PFSK-1 (cell line): ENCODE results near the gene LRFN4.

Source experiments
- FOXP2 ChIP-seq: optimal IDR thresholded peaks from 2 replicates; pipeline ENCODE3; 2011; ENCODE audit warnings: borderline replicate concordance, control low read depth, inconsistent platforms; ENCODE audit not compliant: insufficient read depth; ENCODE audit errors: extremely low read length, extremely low read depth
- POLR2AphosphoS5 ChIP-seq: IDR thresholded peaks from 2 replicates; pipeline ENCODE4 v1.6.1; 2012; ENCODE audit warnings: low read depth, mild to moderate bottlenecking, control low read depth, low read length, moderate library complexity
- REST ChIP-seq, 2 experiments: IDR thresholded peaks; 2 replicates each; pipeline versions ENCODE4 v1.6.1 to v1.8.0; 2011 to 2012; ENCODE audit warnings: low read depth in 2 of 2, low read length in 2 of 2, control low read depth in 1 of 2, inconsistent platforms in 1 of 2, mild to moderate bottlenecking in 1 of 2, moderate library complexity in 1 of 2; ENCODE audit not compliant: insufficient read depth in 1 of 2
- SIN3A ChIP-seq: IDR thresholded peaks from 2 replicates; pipeline ENCODE4 v1.6.1; 2012; ENCODE audit warnings: mild to moderate bottlenecking, low read length, moderate library complexity, borderline replicate concordance; ENCODE audit not compliant: insufficient read depth
- TAF1 ChIP-seq: IDR thresholded peaks from 2 replicates; pipeline ENCODE4 v1.6.1; 2012; ENCODE audit warnings: low read length, control low read depth, borderline replicate concordance; ENCODE audit not compliant: insufficient read depth

The LRFN4 gene

GRCh38 chr11:66885469-66885868 lies 28.6 kb downstream of the LRFN4 start:
- no peak for TF ChIP-seq REST (IDR thresholded peaks at IDR 0.05; ENCODE audit: insufficient read depth in 1 of 2, low read depth in 2 of 2, low read length in 2 of 2)
- TF ChIP-seq SIN3A = no peak
- no peak for TF ChIP-seq FOXP2
- TF ChIP-seq POLR2AphosphoS5 = no peak

GRCh38 chr11:66885950-66886440 lies 29.1 kb downstream of the LRFN4 start:
- TF ChIP-seq SIN3A = no peak
- no peak for TF ChIP-seq POLR2AphosphoS5
- no peak for TF ChIP-seq REST (IDR thresholded peaks at IDR 0.05; ENCODE audit: insufficient read depth in 1 of 2, low read depth in 2 of 2, low read length in 2 of 2)
- TF ChIP-seq TAF1 = no peak
- TF ChIP-seq FOXP2 = no peak

- TF ChIP-seq FOXP2 (no peak), REST (IDR thresholded peaks at IDR 0.05; ENCODE audit: insufficient read depth in 1 of 2, low read depth in 2 of 2, low read length in 2 of 2) (no peak), POLR2AphosphoS5 (no peak), SIN3A (no peak), TAF1 (no peak)
Observed at GRCh38 chr11:66886671-66887221, 29.9 kb downstream of the LRFN4 start.

GRCh38 chr11:66887526-66887925 lies 30.7 kb downstream of the LRFN4 start:
- TF ChIP-seq POLR2AphosphoS5 = no peak
- no peak for TF ChIP-seq REST (IDR thresholded peaks at IDR 0.05; ENCODE audit: insufficient read depth in 1 of 2, low read depth in 2 of 2, low read length in 2 of 2)
- no peak for TF ChIP-seq TAF1
- TF ChIP-seq FOXP2 = no peak
- TF ChIP-seq SIN3A = no peak

DNA sequence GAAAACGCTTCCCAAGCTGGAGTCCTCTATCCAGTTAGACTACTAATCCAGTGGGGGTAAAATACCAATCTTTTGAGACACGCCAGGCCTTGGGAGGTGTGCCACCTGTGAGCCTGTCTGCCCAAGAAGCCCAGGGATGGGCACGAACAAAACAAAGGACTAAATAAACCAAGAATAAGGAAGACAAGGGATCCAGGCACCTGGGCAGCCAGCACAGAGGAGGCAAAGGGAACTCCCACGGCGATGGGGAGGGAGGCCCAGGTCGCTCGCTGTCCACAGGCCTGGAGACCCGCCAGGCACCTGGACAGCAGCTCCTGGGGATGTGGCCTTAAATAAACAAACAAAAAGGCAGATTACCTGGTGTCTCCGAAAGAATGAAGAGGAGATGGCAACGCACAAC lies 31.4 kb downstream of the LRFN4 start:
- TF ChIP-seq REST (IDR thresholded peaks at IDR 0.05; ENCODE audit: insufficient read depth in 1 of 2, low read depth in 2 of 2, low read length in 2 of 2) = no peak
- no peak for TF ChIP-seq FOXP2
- TF ChIP-seq POLR2AphosphoS5 = no peak
- TF ChIP-seq TAF1 = no peak
- no peak for TF ChIP-seq SIN3A
